HepG2 (cell line): ENCODE results near the gene EPB41L1. TPM values are rescaled to one million over a fixed set of nuclear protein-coding genes. Genes with fewer than 3 reads are reported as not detected.

Source experiments
- AKAP8 ChIP-seq: sonication (generic); formaldehyde crosslinking; IDR thresholded peaks from 2 replicates; pipeline ENCODE4 v1.5.1; 2020; ENCODE audit warnings: mild to moderate bottlenecking, missing genetic modification reagents
- BORCS8-MEF2B ChIP-seq: sonication (generic); formaldehyde crosslinking; IDR thresholded peaks from 2 replicates; pipeline ENCODE4 v1.8.0; 2022; ENCODE audit warnings: mild to moderate bottlenecking, missing genetic modification reagents
- ELF1 ChIP-seq: sonication (generic); formaldehyde crosslinking; IDR thresholded peaks from 2 replicates; pipeline ENCODE4 v1.4.0; 2020; ENCODE audit warnings: missing genetic modification reagents
- ELF4 ChIP-seq: sonication (generic); formaldehyde crosslinking; IDR thresholded peaks from 2 replicates; pipeline ENCODE4 v1.5.0; 2020; ENCODE audit warnings: missing genetic modification reagents, mild to moderate bottlenecking, moderate library complexity, borderline replicate concordance
- HIVEP1 ChIP-seq: sonication (generic); formaldehyde crosslinking; IDR thresholded peaks from 2 replicates; pipeline ENCODE4 v1.4.0; 2020; ENCODE audit warnings: mild to moderate bottlenecking, missing genetic modification reagents
- NFE2L1 ChIP-seq: sonication (generic); formaldehyde crosslinking; IDR thresholded peaks from 2 replicates; pipeline ENCODE4 v1.4.0; 2020; ENCODE audit warnings: missing genetic modification reagents, mild to moderate bottlenecking, borderline replicate concordance
- NFKB2 ChIP-seq: sonication (generic); formaldehyde crosslinking; IDR thresholded peaks from 2 replicates; pipeline ENCODE4 v1.4.0; 2020; ENCODE audit warnings: missing genetic modification reagents, borderline replicate concordance
- RARA ChIP-seq: IDR thresholded peaks from 2 replicates; pipeline ENCODE4 v1.6.1; 2016; ENCODE audit warnings: missing genetic modification reagents, missing compliant biosample characterization
- SP4 ChIP-seq: sonication (generic); formaldehyde crosslinking; IDR thresholded peaks from 2 replicates; pipeline ENCODE4 v1.8.1; 2023; ENCODE audit warnings: mild to moderate bottlenecking, missing genetic modification reagents
- TBX3 ChIP-seq: fragments of 450-650 bp; IDR thresholded peaks from 2 replicates; pipeline ENCODE4 v1.6.1; 2017; ENCODE audit warnings: antibody characterized with exemption, mild to moderate bottlenecking, inconsistent platforms, borderline replicate concordance
- ZNF331 ChIP-seq: sonication (generic); formaldehyde crosslinking; IDR thresholded peaks from 2 replicates; pipeline ENCODE4 v1.4.0; 2020; ENCODE audit warnings: missing genetic modification reagents
- polyA plus RNA-seq, 8 experiments: library from polyadenylated mRNA; depleted of rRNA in 3 of 8; stranded (reverse) in 7 of 8; unstranded in 1 of 8; fragments of >200 nt; fragmentation: Illumina TruSeq in 4 of 8; extraction: Trizol in 4 of 8; gene quantifications; 2 replicates each; pipeline versions ENCODE4 v1.2.1 to v1.2.3, GENCODE V29; 2011 to 2016; ENCODE audit warnings: low read depth in 4 of 8, missing spikeins in 1 of 8, mixed read lengths in 1 of 8; ENCODE audit not compliant: insufficient read depth in 1 of 8
- total RNA-seq, 5 experiments: library from RNA; depleted of rRNA; stranded (reverse); fragments of >200 nt; fragmentation: Illumina TruSeq; extraction: Trizol; gene quantifications; 2 replicates each; pipeline ENCODE4 v1.2.3, GENCODE V29; 2016; ENCODE audit warnings: low read depth in 1 of 5
- TF ChIP-seq, protein P1 (sequence below): sonication (generic); formaldehyde crosslinking; IDR thresholded peaks from 2 replicates; pipeline ENCODE4 v1.4.0; 2020; ENCODE audit warnings: mild to moderate bottlenecking, missing genetic modification reagents
- TF ChIP-seq, protein P2 (sequence below): sonication (generic); formaldehyde crosslinking; IDR thresholded peaks from 2 replicates; pipeline ENCODE4 v1.4.0; 2020; ENCODE audit warnings: missing genetic modification reagents
- TF ChIP-seq, protein P3 (sequence below): sonication (generic); formaldehyde crosslinking; IDR thresholded peaks from 2 replicates; pipeline ENCODE4 v1.4.0; 2020; ENCODE audit warnings: missing genetic modification reagents, borderline replicate concordance

The EPB41L1 gene
- total and polyA plus RNA-seq, 2 of the 13 experiments (the other 11 are each of a cell fraction or from before 2014, with no cell fraction given) = 16.7 to 39.0 TPM

DNA sequence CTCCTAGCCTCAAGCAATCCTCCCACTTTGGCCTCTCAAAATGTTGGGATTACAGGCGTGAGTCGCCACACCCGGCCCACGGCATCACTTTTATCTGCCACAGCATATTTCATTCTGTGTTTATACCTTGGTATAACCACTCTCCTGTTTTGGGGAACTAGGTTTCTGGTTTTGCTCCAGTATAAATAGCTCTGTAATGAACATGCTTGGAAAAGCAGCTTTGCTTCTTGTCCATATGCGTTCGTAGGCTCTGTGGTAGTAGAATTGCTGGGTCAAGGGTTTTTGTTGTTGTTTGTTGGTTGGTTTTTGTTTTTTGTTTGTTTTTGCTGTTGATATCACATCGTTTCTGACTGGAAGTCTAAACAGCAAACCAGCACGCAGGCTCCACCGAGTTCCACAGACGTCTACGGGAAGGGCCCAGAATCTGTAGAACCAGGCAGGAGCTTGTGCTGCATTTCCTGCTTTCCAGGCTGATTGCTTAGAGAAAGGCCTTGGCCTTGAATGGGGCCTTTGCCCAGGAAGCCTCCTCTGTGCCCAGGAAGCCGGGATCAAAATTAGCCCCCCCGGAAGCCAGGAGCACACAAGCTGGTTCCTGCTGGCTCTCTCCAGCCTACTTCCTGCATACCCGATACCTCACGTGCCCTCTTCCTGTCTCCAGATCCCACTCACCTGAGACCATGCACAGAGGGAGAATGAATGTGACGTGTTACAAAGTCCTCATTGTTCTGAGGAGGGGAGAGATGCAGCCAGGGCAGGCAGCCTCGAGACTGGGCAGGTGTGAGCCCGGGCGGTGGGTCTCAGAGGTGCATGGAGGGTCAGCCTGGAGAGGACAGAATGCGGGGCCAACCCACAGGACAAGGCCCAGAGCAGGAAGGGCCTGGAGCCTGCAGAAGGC lies 116.5 kb downstream of the EPB41L1 start (continued):
- TF ChIP-seq, protein P1, sequence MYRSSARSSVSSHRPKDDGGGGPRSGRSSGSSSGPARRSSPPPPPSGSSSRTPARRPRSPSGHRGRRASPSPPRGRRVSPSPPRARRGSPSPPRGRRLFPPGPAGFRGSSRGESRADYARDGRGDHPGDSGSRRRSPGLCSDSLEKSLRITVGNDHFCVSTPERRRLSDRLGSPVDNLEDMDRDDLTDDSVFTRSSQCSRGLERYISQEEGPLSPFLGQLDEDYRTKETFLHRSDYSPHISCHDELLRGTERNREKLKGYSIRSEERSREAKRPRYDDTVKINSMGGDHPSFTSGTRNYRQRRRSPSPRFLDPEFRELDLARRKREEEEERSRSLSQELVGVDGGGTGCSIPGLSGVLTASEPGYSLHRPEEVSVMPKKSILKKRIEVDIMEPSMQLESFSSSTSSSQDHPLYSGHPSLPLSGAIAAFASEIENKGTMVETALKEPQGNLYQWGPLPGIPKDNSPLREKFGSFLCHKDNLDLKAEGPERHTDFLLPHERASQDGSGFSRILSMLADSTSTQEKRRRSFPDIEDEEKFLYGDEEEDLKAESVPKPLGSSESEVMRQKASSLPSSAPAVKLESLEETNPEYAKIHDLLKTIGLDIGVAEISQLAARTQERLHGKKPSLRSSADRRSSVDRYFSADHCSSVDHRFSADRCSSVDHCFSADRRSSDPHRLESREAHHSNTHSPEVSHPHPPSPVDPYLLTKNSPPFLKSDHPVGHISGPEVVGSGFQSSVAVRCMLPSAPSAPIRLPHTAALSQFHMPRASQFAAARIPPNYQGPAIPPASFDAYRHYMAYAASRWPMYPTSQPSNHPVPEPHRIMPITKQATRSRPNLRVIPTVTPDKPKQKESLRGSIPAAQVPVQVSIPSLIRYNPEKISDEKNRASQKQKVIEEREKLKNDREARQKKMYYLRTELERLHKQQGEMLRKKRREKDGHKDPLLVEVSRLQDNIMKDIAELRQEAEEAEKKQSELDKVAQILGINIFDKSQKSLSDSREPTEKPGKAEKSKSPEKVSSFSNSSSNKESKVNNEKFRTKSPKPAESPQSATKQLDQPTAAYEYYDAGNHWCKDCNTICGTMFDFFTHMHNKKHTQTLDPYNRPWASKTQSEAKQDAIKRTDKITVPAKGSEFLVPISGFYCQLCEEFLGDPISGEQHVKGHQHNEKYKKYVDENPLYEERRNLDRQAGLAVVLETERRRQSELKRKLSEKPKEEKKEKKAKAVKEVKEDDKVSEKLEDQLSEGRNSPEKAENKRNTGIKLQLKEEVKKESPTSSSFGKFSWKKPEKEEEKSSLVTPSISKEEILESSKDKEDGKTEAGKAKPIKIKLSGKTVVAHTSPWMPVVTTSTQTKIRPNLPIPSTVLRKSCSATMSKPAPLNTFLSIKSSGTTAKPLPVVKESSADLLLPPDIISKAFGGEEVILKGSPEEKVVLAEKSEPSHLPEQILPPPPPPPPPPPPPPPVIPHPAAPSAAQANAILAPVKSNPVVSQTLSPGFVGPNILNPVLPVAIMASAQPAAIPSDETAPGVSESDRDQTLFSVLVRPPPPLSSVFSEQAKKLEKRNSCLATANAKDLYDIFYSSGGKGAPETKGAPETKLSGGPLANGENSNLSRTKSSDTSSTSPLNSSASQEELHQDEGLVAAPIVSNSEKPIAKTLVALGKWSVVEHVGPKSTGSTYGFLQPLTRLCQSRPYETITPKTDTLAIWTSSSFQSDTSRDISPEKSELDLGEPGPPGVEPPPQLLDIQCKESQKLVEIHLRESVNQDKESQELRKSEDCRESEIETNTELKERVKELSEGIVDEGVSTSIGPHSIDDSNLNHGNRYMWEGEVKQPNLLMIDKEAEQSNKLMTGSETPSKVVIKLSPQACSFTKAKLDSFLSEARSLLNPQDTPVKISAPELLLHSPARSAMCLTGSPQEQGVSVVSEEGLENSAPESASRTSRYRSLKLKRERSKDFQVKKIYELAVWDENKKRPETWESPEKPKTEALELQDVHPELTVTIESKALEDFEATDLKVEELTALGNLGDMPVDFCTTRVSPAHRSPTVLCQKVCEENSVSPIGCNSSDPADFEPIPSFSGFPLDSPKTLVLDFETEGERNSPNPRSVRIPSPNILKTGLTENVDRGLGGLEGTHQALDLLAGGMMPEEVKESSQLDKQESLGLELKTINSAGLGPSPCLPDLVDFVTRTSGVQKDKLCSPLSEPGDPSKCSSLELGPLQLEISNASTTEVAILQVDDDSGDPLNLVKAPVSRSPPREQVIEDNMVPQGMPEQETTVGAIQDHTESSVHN (CRISPR knock-in tag) = no peak
- TF ChIP-seq, protein P2, sequence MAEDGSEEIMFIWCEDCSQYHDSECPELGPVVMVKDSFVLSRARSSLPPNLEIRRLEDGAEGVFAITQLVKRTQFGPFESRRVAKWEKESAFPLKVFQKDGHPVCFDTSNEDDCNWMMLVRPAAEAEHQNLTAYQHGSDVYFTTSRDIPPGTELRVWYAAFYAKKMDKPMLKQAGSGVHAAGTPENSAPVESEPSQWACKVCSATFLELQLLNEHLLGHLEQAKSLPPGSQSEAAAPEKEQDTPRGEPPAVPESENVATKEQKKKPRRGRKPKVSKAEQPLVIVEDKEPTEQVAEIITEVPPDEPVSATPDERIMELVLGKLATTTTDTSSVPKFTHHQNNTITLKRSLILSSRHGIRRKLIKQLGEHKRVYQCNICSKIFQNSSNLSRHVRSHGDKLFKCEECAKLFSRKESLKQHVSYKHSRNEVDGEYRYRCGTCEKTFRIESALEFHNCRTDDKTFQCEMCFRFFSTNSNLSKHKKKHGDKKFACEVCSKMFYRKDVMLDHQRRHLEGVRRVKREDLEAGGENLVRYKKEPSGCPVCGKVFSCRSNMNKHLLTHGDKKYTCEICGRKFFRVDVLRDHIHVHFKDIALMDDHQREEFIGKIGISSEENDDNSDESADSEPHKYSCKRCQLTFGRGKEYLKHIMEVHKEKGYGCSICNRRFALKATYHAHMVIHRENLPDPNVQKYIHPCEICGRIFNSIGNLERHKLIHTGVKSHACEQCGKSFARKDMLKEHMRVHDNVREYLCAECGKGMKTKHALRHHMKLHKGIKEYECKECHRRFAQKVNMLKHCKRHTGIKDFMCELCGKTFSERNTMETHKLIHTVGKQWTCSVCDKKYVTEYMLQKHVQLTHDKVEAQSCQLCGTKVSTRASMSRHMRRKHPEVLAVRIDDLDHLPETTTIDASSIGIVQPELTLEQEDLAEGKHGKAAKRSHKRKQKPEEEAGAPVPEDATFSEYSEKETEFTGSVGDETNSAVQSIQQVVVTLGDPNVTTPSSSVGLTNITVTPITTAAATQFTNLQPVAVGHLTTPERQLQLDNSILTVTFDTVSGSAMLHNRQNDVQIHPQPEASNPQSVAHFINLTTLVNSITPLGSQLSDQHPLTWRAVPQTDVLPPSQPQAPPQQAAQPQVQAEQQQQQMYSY (CRISPR knock-in tag) = no peak
- TF ChIP-seq RARA (no peak), BORCS8-MEF2B (no peak), ELF4 (CRISPR knock-in tag) (no peak), ELF1 (peak; percentile 93), HIVEP1 (CRISPR knock-in tag) (no peak), TBX3 (no peak), NFE2L1 (CRISPR knock-in tag) (no peak), SP4 (CRISPR knock-in tag) (0 out of 2 replicates have a peak, but pooled peaks have one; percentile 42), ZNF331 (CRISPR knock-in tag) (no peak; the same call in none of the 2 replicates), NFKB2 (CRISPR knock-in tag) (no peak; the same call in 1 of the 2 replicates), AKAP8 (CRISPR knock-in tag) (0 out of 2 replicates have a peak, but pooled peaks have one; percentile 18)
- TF ChIP-seq, protein P3, sequence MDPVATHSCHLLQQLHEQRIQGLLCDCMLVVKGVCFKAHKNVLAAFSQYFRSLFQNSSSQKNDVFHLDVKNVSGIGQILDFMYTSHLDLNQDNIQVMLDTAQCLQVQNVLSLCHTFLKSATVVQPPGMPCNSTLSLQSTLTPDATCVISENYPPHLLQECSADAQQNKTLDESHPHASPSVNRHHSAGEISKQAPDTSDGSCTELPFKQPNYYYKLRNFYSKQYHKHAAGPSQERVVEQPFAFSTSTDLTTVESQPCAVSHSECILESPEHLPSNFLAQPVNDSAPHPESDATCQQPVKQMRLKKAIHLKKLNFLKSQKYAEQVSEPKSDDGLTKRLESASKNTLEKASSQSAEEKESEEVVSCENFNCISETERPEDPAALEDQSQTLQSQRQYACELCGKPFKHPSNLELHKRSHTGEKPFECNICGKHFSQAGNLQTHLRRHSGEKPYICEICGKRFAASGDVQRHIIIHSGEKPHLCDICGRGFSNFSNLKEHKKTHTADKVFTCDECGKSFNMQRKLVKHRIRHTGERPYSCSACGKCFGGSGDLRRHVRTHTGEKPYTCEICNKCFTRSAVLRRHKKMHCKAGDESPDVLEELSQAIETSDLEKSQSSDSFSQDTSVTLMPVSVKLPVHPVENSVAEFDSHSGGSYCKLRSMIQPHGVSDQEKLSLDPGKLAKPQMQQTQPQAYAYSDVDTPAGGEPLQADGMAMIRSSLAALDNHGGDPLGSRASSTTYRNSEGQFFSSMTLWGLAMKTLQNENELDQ (CRISPR knock-in tag) = no peak
